Liver (tissue), 9 donors: ENCODE data around the gene CIB4. TPM values are rescaled to one million over a fixed set of nuclear protein-coding genes. Genes with fewer than 3 reads are reported as not detected.

Experiments
- DNase-seq: peaks from one replicate; pipeline ENCODE4 v3.0.0-alpha.2; 2017; ENCODE audit warnings: low spot score
- H3K27ac ChIP-seq, 2 donors: one replicate each; pipeline ENCODE4 v1.7.0; 2013; ENCODE audit warnings: inconsistent platforms in 2 of 2, low read length in 2 of 2, control low read depth in 1 of 2, low read depth in 1 of 2, mild to moderate bottlenecking in 1 of 2
- H3K27me3 ChIP-seq, 4 donors: one replicate each; pipeline versions ENCODE4 v1.6.1 to v1.7.0; 2013; ENCODE audit warnings: low read length in 3 of 4, inconsistent platforms in 1 of 4, mild to moderate bottlenecking in 1 of 4, moderate library complexity in 1 of 4; ENCODE audit not compliant: control insufficient read depth in 4 of 4, insufficient read depth in 4 of 4
- H3K36me3 ChIP-seq, 4 donors: one replicate each; pipeline versions ENCODE4 v1.6.1 to v1.7.0; 2013; ENCODE audit warnings: low read length in 3 of 4, mild to moderate bottlenecking in 3 of 4, low read depth in 1 of 4, moderate library complexity in 1 of 4; ENCODE audit not compliant: control insufficient read depth in 4 of 4, insufficient read depth in 3 of 4
- H3K4me1 ChIP-seq, 4 donors: one replicate each; pipeline versions ENCODE4 v1.6.1 to v1.7.0; 2013; ENCODE audit warnings: low read length in 3 of 4, mild to moderate bottlenecking in 3 of 4, moderate library complexity in 1 of 4; ENCODE audit not compliant: control insufficient read depth in 4 of 4, insufficient read depth in 4 of 4
- H3K4me3 ChIP-seq, 3 donors: one replicate each; pipeline versions ENCODE4 v1.6.1 to v1.7.0; 2013; ENCODE audit warnings: low read length in 3 of 3, control low read depth in 1 of 3, low read depth in 1 of 3, mild to moderate bottlenecking in 1 of 3
- H3K9ac ChIP-seq, 2 donors: one replicate each; pipeline ENCODE4 v1.7.0; 2013; ENCODE audit warnings: low read length in 2 of 2, mild to moderate bottlenecking in 2 of 2, moderate library complexity in 2 of 2, control low read depth in 1 of 2, low read depth in 1 of 2
- H3K9me3 ChIP-seq, 4 donors: one replicate each; pipeline versions ENCODE4 v1.6.1 to v1.7.0; 2013; ENCODE audit warnings: low read length in 3 of 4; ENCODE audit not compliant: control insufficient read depth in 4 of 4
- EGR1 ChIP-seq, 2 donors: IDR thresholded peaks; 2 replicates each; pipeline ENCODE4 v1.6.1; 2016 to 2018; ENCODE audit warnings: antibody characterized with exemption in 2 of 2, low read depth in 2 of 2
- FOXA1 ChIP-seq: IDR thresholded peaks from 2 replicates; pipeline ENCODE4 v1.6.1; 2016; ENCODE audit warnings: antibody characterized with exemption
- FOXA2 ChIP-seq: IDR thresholded peaks from 2 replicates; pipeline ENCODE4 v1.6.1; 2016; ENCODE audit warnings: antibody characterized with exemption
- GABPA ChIP-seq, 2 donors: IDR thresholded peaks in 1 of 2; conservative IDR thresholded peaks in 1 of 2; 2 replicates each; pipeline ENCODE4 v1.6.1; 2016; ENCODE audit warnings: antibody characterized with exemption in 2 of 2, mild to moderate bottlenecking in 1 of 2, moderate library complexity in 1 of 2
- HNF4A ChIP-seq, 2 donors: conservative IDR thresholded peaks; 2 replicates each; pipeline ENCODE4 v1.6.1; 2016; ENCODE audit warnings: antibody characterized with exemption in 2 of 2, mild to moderate bottlenecking in 2 of 2
- HNF4G ChIP-seq: IDR thresholded peaks from 2 replicates; pipeline ENCODE4 v1.6.1; 2016; ENCODE audit warnings: antibody characterized with exemption
- JUND ChIP-seq, 2 donors: IDR thresholded peaks; 2 replicates each; pipeline ENCODE4 v1.6.1; 2016; ENCODE audit warnings: antibody characterized with exemption in 2 of 2
- NR2F2 ChIP-seq: IDR thresholded peaks from 2 replicates; pipeline ENCODE4 v1.6.1; 2016; ENCODE audit warnings: antibody characterized with exemption
- RAD21 ChIP-seq, 2 donors: IDR thresholded peaks; 2 replicates each; pipeline ENCODE4 v1.6.1; 2016; ENCODE audit warnings: antibody characterized with exemption in 2 of 2, mild to moderate bottlenecking in 2 of 2
- RXRA ChIP-seq, 2 donors: IDR thresholded peaks; 2 replicates each; pipeline ENCODE4 v1.6.1; 2017 to 2018; ENCODE audit warnings: antibody characterized with exemption in 2 of 2, mild to moderate bottlenecking in 1 of 2
- SP1 ChIP-seq: IDR thresholded peaks from 2 replicates; pipeline ENCODE4 v1.6.1; 2018; ENCODE audit warnings: antibody characterized with exemption, mild to moderate bottlenecking
- TAF1 ChIP-seq: conservative IDR thresholded peaks from 2 replicates; pipeline ENCODE4 v1.6.1; 2016; ENCODE audit warnings: antibody characterized with exemption, mild to moderate bottlenecking
- YY1 ChIP-seq: IDR thresholded peaks from 2 replicates; pipeline ENCODE4 v1.6.1; 2016; ENCODE audit warnings: antibody characterized with exemption, mild to moderate bottlenecking
- WGBS: extraction: QIAGEN DNeasy Blood & Tissue Kit; methylation state at CpG from one replicate; pipeline ENCODE4 v1.1.7; 2013; 5-methylcytosine and 5-hydroxymethylcytosine counted together
- polyA plus RNA-seq, 2 donors: library from polyadenylated mRNA; stranded (reverse) in 1 of 2; unstranded in 1 of 2; fragments of 200-250 nt in 1 of 2; fragments of >200 nt in 1 of 2; fragmentation: Nextera tagmentation in 1 of 2; extraction: Ambion mirVana in 1 of 2; gene quantifications; one replicate each; pipeline versions ENCODE4 v1.2.1 to v1.2.3, GENCODE V29; 2013 to 2015
- total RNA-seq, 2 donors: library from RNA; depleted of rRNA; stranded (reverse); fragments of >200 nt; gene quantifications; one replicate each; pipeline ENCODE4 v1.2.3, GENCODE V29; 2014
- TF ChIP-seq, protein P1 (sequence below): IDR thresholded peaks from 2 replicates; pipeline ENCODE4 v1.6.1; 2016; ENCODE audit warnings: antibody characterized with exemption, mild to moderate bottlenecking
- TF ChIP-seq, protein P2 (sequence below): IDR thresholded peaks from 2 replicates; pipeline ENCODE4 v1.6.1; 2016; ENCODE audit warnings: antibody characterized with exemption
- TF ChIP-seq, protein P3 (sequence below): IDR thresholded peaks from 2 replicates; pipeline ENCODE4 v1.6.1; 2016; ENCODE audit warnings: antibody characterized with exemption
- TF ChIP-seq, protein P4 (sequence below): IDR thresholded peaks from 2 replicates; pipeline ENCODE4 v1.6.1; 2016; ENCODE audit warnings: antibody characterized with exemption
- TF ChIP-seq, protein P5 (sequence below): fragments of 150-350 bp; IDR thresholded peaks from 2 replicates; pipeline ENCODE4 v1.5.1; 2017; ENCODE audit warnings: improper control_type of control experiment, low read depth, low read length; ENCODE audit not compliant: missing input control
- donor health status: healthy.
- donor health status: healthy.
- donor health status: healthy.
- donor health status: healthy.
- donor health status: healthy.

The CIB4 gene
- total and polyA plus RNA-seq, 4 donors, result not detected

DNA sequence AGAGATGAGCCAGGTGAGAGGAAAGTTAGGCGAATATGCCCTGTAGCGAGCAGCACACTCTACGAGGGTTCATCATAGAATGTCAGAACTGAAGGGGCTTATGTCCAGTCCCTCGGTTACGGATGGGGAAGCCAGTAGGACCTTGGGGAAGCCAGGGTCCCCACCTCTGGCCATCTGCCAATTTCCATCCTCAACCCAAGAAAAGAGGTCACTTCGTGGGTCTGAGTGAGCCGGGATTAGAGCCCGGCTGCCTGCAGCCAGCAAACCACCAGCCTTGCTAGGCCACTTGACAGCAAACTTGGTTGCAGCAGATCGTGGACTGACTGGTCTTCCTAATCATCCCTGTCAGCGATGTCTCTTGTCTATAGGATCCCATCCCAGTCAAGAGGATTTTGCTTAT lies 11.4 kb downstream of the CIB4 start:
- H3K27ac ChIP-seq, result no peak overlapping the region
- H3K9me3 ChIP-seq, result no peaks in the 10 kb centered on the region
- H3K4me1 ChIP-seq, result no peaks in the 10 kb centered on the region
- H3K27me3 ChIP-seq, result no peaks in the 10 kb centered on the region
- no peak for DNase-seq
- 87% methylated on average over 10 of the region's 10 CpGs for WGBS
- no peaks in the 10 kb centered on the region for H3K36me3 ChIP-seq
- TF ChIP-seq FOXA2, result no peak
- TF ChIP-seq, protein P1, sequence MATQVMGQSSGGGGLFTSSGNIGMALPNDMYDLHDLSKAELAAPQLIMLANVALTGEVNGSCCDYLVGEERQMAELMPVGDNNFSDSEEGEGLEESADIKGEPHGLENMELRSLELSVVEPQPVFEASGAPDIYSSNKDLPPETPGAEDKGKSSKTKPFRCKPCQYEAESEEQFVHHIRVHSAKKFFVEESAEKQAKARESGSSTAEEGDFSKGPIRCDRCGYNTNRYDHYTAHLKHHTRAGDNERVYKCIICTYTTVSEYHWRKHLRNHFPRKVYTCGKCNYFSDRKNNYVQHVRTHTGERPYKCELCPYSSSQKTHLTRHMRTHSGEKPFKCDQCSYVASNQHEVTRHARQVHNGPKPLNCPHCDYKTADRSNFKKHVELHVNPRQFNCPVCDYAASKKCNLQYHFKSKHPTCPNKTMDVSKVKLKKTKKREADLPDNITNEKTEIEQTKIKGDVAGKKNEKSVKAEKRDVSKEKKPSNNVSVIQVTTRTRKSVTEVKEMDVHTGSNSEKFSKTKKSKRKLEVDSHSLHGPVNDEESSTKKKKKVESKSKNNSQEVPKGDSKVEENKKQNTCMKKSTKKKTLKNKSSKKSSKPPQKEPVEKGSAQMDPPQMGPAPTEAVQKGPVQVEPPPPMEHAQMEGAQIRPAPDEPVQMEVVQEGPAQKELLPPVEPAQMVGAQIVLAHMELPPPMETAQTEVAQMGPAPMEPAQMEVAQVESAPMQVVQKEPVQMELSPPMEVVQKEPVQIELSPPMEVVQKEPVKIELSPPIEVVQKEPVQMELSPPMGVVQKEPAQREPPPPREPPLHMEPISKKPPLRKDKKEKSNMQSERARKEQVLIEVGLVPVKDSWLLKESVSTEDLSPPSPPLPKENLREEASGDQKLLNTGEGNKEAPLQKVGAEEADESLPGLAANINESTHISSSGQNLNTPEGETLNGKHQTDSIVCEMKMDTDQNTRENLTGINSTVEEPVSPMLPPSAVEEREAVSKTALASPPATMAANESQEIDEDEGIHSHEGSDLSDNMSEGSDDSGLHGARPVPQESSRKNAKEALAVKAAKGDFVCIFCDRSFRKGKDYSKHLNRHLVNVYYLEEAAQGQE, result no peak
- no peak for TF ChIP-seq HNF4A (conservative IDR thresholded peaks at IDR 0.05)
- TF ChIP-seq RXRA (IDR thresholded peaks at IDR 0.05), result no peak
- TF ChIP-seq, protein P2, sequence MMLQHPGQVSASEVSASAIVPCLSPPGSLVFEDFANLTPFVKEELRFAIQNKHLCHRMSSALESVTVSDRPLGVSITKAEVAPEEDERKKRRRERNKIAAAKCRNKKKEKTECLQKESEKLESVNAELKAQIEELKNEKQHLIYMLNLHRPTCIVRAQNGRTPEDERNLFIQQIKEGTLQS, result no peak
- TF ChIP-seq, protein P3, sequence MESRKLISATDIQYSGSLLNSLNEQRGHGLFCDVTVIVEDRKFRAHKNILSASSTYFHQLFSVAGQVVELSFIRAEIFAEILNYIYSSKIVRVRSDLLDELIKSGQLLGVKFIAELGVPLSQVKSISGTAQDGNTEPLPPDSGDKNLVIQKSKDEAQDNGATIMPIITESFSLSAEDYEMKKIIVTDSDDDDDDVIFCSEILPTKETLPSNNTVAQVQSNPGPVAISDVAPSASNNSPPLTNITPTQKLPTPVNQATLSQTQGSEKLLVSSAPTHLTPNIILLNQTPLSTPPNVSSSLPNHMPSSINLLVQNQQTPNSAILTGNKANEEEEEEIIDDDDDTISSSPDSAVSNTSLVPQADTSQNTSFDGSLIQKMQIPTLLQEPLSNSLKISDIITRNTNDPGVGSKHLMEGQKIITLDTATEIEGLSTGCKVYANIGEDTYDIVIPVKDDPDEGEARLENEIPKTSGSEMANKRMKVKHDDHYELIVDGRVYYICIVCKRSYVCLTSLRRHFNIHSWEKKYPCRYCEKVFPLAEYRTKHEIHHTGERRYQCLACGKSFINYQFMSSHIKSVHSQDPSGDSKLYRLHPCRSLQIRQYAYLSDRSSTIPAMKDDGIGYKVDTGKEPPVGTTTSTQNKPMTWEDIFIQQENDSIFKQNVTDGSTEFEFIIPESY, result no peak
- TF ChIP-seq JUND (IDR thresholded peaks at IDR 0.05), result no peak
- no peak for TF ChIP-seq YY1
- TF ChIP-seq, protein P4, sequence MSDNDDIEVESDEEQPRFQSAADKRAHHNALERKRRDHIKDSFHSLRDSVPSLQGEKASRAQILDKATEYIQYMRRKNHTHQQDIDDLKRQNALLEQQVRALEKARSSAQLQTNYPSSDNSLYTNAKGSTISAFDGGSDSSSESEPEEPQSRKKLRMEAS, result no peak
- no peak overlapping the region for H3K4me3 ChIP-seq
- H3K9ac ChIP-seq, result no peak overlapping the region

DNA sequence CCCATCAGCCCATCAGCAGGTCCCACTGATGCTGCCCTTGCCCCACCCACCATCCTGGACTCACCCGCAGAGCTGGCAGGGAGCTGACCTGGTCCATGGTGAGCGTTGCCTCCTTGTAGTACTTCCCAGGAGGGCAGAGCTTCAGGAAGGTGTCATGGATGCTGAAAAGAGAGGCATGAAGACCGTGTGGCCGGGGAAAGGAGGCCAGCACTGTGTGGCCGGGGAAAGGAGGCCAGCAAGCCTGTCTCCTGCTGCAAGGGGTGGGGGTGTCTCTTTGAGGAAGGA lies 11.9 kb downstream of the CIB4 start:
- no peak overlapping the region for H3K9ac ChIP-seq
- WGBS, result 89% methylated on average over 5 of the region's 5 CpGs
- no peaks in the 10 kb centered on the region for H3K4me1 ChIP-seq
- H3K4me3 ChIP-seq, result no peak overlapping the region
- no peak for DNase-seq
- H3K27me3 ChIP-seq, result no peaks in the 10 kb centered on the region
- TF ChIP-seq SP1, result no peak
- TF ChIP-seq, protein P2, result no peak
- TF ChIP-seq, protein P1, result no peak
- no peak for TF ChIP-seq FOXA1
- TF ChIP-seq, protein P3, result no peak
- TF ChIP-seq HNF4G, result no peak
- no peak for TF ChIP-seq FOXA2
- no peak for TF ChIP-seq RXRA (IDR thresholded peaks at IDR 0.05)
- no peak for TF ChIP-seq GABPA (IDR thresholded peaks at IDR 0.05 in 1 of 2, conservative IDR thresholded peaks at IDR 0.05 in 1 of 2)
- TF ChIP-seq YY1, result no peak
- TF ChIP-seq HNF4A (conservative IDR thresholded peaks at IDR 0.05), result no peak
- TF ChIP-seq JUND (IDR thresholded peaks at IDR 0.05), result no peak
- no peak for TF ChIP-seq NR2F2
- TF ChIP-seq, protein P5, sequence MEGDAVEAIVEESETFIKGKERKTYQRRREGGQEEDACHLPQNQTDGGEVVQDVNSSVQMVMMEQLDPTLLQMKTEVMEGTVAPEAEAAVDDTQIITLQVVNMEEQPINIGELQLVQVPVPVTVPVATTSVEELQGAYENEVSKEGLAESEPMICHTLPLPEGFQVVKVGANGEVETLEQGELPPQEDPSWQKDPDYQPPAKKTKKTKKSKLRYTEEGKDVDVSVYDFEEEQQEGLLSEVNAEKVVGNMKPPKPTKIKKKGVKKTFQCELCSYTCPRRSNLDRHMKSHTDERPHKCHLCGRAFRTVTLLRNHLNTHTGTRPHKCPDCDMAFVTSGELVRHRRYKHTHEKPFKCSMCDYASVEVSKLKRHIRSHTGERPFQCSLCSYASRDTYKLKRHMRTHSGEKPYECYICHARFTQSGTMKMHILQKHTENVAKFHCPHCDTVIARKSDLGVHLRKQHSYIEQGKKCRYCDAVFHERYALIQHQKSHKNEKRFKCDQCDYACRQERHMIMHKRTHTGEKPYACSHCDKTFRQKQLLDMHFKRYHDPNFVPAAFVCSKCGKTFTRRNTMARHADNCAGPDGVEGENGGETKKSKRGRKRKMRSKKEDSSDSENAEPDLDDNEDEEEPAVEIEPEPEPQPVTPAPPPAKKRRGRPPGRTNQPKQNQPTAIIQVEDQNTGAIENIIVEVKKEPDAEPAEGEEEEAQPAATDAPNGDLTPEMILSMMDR, result no peak
- no peak for TF ChIP-seq TAF1
- no peak for TF ChIP-seq EGR1 (IDR thresholded peaks at IDR 0.05; ENCODE audit: low read depth in 2 of 2)
- no peak for TF ChIP-seq RAD21 (IDR thresholded peaks at IDR 0.05)
- TF ChIP-seq, protein P4, result no peak
- no peak overlapping the region for H3K27ac ChIP-seq
- H3K36me3 ChIP-seq, result no peaks in the 10 kb centered on the region
- H3K9me3 ChIP-seq, result no peaks in the 10 kb centered on the region
